Stimulated activated CD4-positive, alpha-beta T cell treated with anti-CD3 and anti-CD28 coated beads, Interleukin-1b, Interleukin-23, amount 100 ng/mL, for 24 hours (primary cell): ENCODE data around the gene NFX1.
"Not testable (repeated sequence)": the region's sequence is repeated elsewhere in the genome, so short reads cannot be mapped to it uniquely, and the experiment has no call there.

ENCODE experiments used
- DNase-seq, 4 experiments: peaks; one replicate each; pipeline ENCODE4 v3.0.0-alpha.2; 2020; ENCODE audit warnings: low read depth in 4 of 4, low spot score in 1 of 4

NFX1 gene

DNA sequence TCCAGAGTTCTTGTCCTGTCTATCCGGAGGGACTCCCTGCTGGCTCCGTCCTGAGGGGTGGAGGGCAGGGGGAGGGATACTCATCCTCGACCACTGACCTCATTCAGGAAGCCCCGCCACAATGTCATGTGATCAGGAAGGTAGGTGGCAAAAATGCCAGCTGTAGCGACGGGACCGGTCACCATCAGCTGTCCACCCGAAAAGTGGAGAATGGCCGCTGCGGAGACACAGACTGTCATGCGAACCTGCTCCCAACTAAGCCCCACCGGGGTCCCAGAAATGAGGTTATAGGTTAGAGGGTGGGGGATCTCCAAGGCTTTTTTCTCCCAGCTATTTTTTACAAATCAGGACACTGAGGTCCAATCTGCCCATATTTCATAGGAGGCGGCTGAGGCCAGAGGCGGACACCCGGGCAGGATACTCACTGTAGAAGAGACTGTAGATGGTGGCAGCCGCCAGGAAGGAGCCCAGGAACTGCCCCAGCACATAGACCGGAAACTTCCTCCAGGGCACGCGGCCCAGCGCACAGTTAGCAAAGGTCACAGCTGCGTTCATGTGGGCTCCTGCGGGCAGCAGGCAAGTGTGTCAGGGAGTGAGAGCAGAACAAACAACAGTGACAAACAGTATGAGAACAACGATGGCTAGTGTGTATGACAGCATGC, 95.8 kb downstream of the NFX1 start:
- DNase-seq = not testable (repeated sequence)

DNA sequence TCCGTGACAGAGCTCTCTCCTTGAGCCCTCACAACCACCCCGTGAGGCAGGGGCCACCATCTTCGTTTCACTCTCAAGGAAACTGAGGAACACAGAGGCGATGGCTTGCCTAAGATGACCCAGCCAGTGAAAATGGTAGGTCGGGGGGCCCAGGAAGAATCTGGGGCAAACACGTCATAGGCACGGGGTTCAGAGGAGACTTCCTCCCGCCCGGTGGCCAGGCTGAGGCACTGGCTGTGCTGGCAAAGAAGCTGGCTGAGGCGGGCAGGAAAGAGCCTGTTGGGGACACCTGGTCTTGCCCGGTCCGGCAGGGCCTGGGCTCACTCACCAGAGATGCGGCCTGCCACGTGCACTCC, 96.3 kb downstream of the NFX1 start:
- not testable (repeated sequence) for DNase-seq

DNA sequence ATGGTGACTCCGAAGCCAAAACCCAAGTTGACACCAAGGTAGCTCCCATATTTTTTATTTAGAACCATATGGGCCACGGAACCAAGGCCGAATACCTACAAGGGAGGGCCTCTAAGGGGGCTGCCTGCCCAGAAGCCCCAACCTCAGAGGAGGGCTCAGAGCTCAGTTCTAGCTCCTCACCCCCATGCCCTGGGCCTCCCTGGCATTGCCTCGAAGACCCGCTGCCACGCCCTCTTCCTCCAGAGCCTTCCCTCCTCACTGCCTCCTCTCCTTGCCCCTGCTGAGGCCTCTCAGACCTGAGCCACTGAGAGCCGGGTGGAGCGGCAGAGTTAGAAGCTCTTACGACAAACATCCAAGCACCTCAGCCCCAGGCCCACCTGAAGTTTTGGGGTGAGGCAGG, 96.7 kb downstream of the NFX1 start:
- not testable (repeated sequence) for DNase-seq

DNA sequence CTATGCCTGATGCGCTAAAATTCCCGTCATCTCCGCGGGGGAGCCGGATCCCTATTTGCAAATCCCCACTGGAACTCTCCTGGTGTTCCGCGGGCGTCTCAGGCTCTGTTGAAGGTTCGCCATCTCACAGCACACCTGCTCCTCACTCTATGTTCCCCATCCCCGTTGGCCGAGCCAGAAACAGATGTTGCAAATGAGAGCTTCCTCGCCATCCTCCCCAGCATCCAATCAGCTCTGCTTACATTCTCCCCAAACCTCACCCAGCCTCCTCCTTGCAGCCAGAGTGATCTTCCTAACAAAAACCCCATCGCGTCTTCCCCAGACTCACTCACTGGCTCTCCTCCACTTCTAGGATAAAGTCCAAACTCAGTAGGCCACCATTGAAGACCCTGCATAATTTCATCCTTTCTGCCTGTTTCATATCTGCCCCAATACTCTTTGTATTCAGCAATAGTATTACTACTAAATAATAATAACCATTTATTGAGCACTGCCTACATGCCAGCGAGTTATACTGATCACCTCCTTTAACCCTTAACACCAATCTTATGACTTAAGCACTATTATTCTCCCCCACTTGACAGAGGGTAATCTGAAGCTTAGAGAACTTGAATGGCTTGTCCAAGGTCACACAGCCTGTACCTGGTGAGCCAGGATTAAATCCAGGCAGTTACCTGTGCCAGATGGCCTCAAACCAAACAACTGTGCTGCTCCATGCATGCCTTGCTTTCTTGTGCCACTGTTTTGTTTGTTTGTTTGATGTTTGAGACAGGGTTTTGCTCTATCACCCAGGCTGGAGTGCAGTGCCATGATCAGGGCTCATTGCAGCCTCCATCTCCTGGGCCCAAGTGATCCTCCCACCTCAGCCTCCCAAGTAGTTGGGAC, 98.0 kb downstream of the NFX1 start:
- no peak for DNase-seq

DNA sequence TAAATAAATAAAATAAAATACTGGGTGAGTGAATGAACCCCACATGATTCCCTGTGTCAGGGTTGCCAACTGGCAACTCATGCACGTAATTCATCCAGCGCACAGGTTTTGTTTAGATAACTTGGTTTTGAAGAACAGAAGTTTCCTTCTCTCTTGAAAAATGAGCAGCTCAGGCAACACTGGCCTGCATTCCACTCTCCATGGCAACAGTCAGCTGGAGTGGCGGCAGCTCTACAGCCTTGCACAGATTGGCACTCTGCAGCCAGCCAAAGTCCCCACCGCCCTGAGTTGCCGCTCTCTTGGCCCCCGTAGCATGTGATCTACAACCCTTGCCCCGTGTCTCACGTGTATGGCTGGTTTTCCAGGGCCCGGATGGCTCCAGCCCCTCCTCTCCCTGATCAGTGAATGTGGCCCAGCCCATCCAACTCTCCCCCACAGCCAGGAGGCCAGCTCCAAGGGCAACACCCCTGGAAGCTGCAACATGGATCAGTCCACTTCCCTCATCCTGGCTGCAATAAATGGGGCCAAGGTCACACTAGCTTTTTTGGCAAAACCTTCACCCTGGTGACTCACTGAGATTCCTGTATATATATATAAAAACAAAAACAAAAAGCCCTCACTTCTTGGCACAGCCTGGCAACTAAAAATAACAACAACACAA, 100.9 kb downstream of the NFX1 start:
- DNase-seq = not testable (repeated sequence)

DNA sequence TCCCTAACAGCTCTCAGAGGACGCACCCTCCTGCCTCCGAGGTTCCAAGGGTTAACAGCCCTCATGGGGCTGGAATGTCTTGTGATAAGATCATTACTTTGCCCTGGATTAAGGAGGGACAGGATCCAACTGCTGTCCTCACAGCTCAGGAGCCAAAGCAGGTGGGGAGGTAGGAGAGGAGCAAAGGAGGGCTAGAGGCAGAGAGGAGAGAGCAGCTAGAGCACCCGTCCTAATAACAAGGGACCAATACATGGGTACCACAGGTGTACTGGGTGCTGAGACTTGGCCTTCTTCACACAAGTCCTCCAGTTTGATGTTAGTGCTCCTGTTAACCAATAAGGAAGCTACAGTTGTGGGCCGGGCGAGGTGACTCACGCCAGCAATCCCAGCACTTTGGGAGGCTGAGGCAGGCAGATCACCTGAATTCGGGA, 102.3 kb downstream of the NFX1 start:
- not testable (repeated sequence) for DNase-seq

DNA sequence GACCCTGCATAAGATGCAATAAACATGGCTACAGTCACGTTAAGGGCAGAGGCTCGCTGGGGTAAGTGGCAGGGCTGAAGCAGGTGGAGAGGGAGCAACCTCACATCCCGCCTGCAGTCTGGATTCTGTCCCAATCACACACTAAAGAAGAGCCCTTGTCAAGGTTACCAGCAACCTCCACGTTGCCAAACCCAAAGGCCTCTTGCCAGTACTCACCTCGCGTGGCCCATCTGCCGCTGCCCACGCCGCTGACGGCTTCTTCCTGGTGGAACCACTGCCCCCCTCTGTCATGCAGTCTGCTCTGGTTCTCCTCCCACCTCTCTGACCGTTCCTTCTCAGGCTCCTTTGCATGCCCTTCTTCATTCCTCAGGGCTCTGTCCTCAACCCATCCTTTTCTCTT, 103.3 kb downstream of the NFX1 start:
- no peak for DNase-seq

DNA sequence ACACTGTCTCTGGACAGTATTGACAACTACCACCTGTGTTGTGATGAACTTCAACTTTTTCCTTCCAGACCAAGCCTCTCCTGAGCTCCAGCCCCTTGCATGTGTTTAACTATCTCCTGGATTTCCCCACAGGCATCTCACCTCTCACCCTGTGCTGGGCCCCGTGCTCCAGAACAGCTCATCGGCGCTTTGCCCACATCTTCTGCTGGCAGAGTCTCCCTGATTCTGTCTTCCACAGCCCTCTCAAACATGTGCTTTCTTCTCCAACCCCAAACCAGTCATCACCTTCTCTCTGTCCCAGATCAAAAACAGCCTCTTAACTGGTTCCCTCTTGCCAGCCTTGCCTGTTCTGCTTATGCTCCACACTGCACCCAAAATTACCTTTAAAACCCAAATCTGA, 103.7 kb downstream of the NFX1 start:
- DNase-seq = not testable (repeated sequence)

DNA sequence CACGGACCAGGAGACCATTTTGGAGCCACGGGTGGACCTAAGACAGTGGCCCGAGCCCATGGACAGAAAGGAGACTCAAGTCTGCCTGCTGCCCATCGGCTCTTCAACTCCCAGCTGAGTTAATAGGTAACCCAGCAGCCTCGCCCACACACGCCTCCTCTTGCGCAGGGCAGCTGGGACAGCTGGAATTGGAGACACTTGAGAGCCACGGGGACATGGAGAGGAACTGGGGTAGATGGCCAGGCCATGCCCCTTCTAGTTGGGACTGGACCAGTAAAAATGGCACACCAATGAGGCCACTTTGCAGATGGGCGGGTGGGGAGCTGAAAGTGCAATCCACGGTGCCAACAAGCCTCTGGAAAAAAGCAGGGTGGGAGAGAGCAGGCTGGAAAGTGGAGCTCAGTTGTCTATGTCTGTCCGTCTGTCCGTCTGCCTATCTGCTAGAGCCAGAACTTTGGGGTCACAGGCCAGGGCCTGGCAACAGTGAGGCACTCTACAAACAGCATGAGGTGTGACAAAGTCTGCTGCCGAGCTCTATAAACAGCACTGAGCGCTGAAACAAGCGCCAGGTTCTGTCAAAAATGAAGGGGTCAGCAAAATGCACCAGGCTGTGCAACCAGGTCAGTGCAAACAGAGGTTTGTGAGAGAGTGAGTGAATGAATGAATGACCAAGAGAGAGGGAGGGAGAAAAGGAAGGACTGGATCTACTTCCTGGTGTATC, 105.0 kb downstream of the NFX1 start:
- not testable (repeated sequence) for DNase-seq

DNA sequence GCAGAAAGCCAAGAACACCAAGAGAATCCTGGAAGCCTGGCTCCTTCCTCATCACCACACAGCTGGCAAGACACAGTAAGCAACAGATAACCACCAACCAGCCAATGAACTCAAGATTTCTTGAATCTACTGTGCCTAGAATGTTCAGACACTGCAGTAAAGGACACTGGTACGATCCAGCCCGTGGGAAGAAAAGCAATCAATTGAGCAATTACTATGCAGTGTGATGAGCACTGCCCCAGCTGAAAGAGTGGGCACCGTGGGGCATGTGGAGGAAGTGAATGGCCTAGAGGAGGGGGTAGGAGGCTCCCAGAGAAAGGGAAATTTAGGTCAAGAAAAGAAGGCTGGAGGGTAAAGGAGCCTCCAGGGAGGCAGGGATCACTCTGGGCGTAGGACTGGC, 107.5 kb downstream of the NFX1 start:
- DNase-seq = not testable (repeated sequence)

DNA sequence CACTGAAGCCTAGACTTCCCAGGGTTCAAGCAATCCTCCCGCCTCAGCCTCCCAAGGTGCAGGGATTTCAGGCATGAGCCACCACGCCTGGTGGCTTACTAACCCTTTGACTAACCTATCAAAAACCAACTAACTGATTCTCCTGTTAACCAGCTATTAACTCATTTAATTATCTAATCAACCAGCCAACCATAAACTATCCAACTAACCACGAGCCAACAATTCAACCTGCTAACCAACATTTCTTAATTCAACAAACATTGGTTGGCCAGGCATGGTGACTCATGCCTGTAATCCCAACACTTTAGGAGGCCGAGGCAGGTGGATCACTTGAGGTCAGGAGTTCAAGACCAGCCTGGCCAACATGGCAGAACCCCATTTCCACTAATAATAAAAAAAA, 108.7 kb downstream of the NFX1 start:
- DNase-seq = not testable (repeated sequence)

DNA sequence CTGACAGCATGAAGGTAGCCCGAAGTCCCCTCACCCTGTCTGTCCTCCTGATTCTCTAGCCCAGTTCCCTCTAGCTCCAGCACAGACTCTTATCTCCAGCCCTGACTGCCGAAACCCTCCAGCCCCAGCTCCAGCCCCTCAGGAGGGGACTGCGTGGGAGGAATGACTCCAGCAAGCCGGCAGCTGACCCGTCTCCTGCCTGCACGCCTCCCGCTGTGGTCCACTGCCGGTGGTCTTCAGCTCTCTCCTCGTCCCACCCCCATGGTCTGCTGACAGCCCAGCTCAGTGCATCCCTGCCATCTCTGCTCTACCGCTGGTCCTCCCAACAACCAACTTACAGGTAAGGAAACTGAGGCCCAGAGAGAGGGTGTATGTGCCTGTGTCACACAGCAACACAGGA, 111.5 kb downstream of the NFX1 start:
- DNase-seq = not testable (repeated sequence)

DNA sequence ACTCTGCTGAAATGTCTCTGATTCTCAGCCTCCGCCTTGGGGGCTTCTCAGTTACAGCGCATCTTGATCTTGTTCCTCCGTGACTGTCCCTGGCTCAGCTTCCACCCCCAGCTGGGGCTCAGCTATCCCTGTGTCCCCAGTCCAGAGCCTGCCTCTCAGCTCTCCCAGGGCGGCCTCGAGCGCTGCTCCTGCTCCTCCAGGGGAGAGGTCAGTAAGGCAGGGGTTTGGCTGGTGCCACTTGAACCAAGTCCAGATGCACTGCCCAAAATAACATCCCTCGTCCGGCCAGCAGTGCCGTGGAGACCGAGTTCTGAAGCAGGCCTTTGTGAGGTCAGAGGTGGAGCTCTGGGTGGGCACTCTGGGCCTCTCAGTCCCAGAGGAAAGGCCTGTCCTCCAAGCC, 112.1 kb downstream of the NFX1 start, which contains the start of gene AQP7:
TSS of gene AQP7 (minus strand) at position 198 of the 400 bp plus-strand sequence. CDS start 1,306 bp downstream, outside the sequence.
- not testable (repeated sequence) for DNase-seq

DNA sequence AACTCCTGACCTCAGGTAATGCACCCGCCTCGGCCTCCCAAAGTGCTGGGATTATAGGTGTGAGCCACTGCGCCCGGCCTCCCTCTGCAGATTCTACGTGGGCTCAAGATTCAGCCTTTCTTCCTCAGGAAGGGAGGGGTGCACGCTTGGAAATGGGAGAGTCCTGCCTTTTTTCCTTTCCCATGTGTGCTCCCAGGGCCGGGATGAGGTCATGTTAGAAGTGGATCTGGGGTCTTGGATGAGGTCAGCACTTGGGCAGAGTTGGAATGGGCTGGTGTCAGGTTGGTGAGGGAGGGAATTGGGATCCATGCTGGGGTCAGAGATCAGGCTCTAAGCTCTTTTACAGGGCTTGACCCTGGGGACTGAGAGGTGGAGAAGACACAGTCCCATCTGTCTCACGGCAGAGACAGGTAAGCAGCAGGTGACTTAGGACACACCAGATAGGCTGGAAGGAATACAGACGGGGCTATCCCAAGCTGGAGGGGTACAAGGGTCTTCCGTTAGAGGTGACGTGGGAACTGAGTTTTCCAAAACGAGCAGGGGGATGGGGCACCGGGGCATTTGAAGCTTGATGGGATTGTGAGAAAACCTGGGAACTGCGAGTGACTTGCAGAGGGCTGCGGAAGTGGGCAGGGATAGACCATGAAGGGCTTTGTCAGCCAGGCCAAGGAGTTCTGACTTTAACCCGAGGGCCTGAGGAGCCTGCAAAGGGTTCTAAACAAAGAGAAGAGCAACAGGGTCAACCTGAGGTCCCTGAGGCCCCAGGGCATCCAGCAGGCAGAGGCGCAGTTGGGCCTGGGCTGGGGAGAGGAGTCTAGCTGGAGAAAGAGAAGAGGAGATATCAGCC, 113.8 kb downstream of the NFX1 start:
- DNase-seq = no peak

DNA sequence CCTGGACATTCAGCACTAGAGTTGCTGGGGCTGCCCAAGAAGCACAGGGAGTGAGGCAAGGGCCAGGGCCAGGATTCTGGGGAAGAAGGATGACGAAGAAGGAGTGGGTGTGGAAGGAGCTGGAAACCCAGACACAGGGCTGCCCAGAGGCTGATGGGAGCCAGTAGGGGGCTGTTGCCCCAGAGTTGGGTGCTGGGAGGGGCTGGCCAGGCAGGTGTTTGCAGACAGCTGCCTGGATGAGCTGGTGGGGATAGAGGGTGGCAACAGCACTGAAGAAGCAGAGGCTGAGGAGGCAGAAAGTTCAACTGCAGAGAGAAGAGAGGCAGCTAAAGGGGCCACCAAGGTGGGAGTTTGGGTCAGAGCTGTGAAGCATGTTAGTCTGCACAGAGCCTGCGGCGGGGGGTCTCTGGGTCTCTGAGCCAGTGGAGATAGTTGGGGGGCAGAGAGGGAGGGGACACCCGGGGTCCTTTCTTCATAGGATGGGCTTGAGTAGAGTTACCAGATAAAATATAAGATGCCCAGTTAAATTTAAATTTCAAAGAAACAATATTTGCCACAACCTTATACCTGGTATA, 114.6 kb downstream of the NFX1 start:
- DNase-seq = no peak

DNA sequence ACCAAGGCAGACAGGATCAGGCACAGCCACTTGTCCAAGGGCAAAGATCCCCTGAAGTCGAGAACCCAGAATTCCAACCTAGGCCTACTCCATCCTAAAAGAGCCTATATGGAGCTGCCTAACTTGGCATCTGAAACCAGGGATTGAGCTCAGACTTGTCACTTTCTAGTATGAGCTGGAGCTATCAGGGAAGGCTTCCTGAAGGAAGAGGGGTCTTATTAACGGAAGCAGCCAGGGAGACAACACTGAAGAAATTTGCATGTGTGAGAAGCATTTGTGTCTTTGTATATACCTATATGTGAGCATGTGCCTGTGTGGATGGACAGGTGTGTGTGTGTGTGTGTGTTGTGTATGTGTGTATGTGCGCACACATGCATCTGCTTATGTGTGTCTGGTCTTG, 116.7 kb downstream of the NFX1 start:
- DNase-seq = no peak

DNA sequence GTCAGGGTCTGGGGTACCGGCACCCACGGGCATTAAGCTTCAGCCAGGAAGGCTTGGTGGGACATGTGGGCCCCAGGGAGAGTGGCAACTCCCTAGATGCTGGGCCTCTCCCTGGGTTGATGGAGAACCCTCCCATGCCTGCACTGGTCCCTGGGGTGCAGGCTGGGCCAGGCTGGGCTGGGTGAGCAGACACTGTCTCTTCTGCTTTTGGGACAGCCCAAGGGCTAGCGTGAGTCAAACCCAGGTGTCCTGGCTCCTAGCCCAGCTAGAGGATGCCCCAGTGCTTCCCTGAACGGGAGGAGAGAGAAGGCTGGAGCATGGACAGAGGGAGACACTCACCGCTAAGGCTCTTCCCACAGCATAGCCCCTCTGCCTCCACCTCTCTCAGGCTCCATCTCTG, 117.8 kb downstream of the NFX1 start:
- no peak for DNase-seq

DNA sequence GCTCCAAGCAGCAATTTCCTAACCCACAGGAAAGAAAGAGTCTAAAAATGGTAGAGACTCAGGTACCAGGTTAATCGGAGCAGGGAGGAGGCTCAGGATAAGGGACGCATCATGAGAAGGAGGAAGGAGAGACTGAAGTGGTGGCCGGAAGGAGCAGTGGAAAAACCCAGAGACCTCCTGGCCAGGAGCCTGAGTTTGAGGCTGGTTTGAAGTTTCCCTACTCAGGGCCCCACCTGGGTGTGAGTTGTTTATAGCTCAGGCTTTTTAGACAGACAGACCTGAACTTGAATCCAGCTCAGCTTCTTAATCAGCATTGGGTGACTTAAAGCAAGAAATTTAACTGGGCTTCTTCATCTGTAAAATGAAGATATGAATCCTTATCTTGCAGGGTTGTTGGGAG, 124.0 kb downstream of the NFX1 start:
- DNase-seq = no peak

DNA sequence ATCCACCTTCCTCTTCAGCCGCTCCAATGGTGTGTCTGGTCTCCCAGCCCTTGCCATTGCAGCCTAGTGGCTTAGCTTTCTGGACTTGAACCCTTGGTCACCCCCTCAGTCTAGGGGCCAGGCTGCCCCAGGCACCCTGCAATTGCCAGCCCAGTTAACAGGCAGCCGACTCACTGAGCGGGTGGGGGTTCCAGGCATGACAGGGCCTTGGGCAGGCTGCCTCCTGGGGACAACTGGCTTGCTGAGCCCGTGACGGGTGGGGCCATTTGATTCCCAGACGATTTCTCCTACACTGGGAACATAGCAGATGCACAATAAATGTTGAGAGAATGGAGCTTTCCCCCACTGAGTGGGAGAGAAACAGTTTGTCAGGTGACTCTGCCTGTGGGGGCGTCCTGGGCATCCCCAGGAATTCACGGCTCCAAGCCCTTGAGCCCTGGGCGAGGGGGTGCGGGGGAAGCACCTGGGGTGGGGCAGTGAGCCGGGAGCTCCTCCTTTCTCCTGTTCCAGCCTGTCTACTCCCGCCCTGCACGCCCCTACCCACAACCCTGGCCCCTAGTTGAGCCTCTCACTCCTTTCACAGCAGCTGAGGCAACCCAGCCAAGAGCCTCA, 124.7 kb downstream of the NFX1 start:
- DNase-seq = no peak
